WTC11 (cell line): ENCODE data around the gene MMRN1. TPM values are rescaled to one million over a fixed set of nuclear protein-coding genes. Genes with fewer than 3 reads are reported as not detected.

Experiments
- ATAC-seq: fragments of 200-7000 bp; cut with Tn5 transposase; 2 replicates; pipeline ENCODE4 v1.10.0; 2021; ENCODE audit warnings: mild to moderate bottlenecking, moderate library complexity
- CTCF ChIA-PET: fragments of 300-600 bp; sonication (Branson Sonifier 250); formaldehyde crosslinking; loops from one replicate; lab custom pipeline; 2021; ENCODE audit warnings: antibody characterized with exemption; lab: Charles Lee
- POLR2A ChIA-PET: fragments of 350-600 bp; sonication (Branson Sonifier 250); formaldehyde crosslinking; loops from one replicate; lab custom pipeline; 2021; ENCODE audit warnings: antibody characterized with exemption; lab: Charles Lee
- DNase-seq: peaks from one replicate; pipeline ENCODE4 v3.0.0; 2021; ENCODE audit warnings: low spot score
- H3K27ac Mint-ChIP-seq: 2 replicates; pipeline ENCODE4 v1.8.0; 2021; ENCODE audit warnings: mixed read lengths
- H3K27me3 Mint-ChIP-seq: 2 replicates; pipeline ENCODE4 v1.8.0; 2021; ENCODE audit warnings: low read depth, mild to moderate bottlenecking, moderate library complexity, mixed read lengths
- H3K36me3 Mint-ChIP-seq: 2 replicates; pipeline ENCODE4 v1.8.0; 2021; ENCODE audit warnings: mixed read lengths
- H3K4me1 Mint-ChIP-seq: 2 replicates; pipeline ENCODE4 v1.8.0; 2022; ENCODE audit warnings: mixed read lengths
- H3K4me3 Mint-ChIP-seq: 2 replicates; pipeline ENCODE4 v1.8.0; 2021; ENCODE audit warnings: mild to moderate bottlenecking, moderate library complexity, mixed read lengths
- H3K9me3 Mint-ChIP-seq: 2 replicates; pipeline ENCODE4 v1.8.0; 2021; ENCODE audit warnings: mixed read lengths
- CBFB ChIP-seq: sonication (generic); formaldehyde crosslinking; IDR thresholded peaks from 2 replicates; pipeline ENCODE4 v1.8.1; 2022; ENCODE audit warnings: mild to moderate bottlenecking, low read depth, missing genetic modification reagents
- CREB1 ChIP-seq: sonication (generic); formaldehyde crosslinking; IDR thresholded peaks from 2 replicates; pipeline ENCODE4 v1.8.0; 2023; ENCODE audit warnings: mild to moderate bottlenecking, missing genetic modification reagents
- E2F1 ChIP-seq: sonication (generic); formaldehyde crosslinking; IDR thresholded peaks from 2 replicates; pipeline ENCODE4 v1.8.0; 2022; ENCODE audit warnings: mild to moderate bottlenecking, missing genetic modification reagents
- GABPB1 ChIP-seq: sonication (generic); formaldehyde crosslinking; IDR thresholded peaks from 2 replicates; pipeline ENCODE4 v1.8.1; 2023; ENCODE audit warnings: mild to moderate bottlenecking, missing genetic modification reagents
- MXD4 ChIP-seq: fragments of 250-450 bp; sonication (Bioruptor Pico); IDR thresholded peaks from 2 replicates; pipeline ENCODE4 v1.8.0; 2021; ENCODE audit warnings: mild to moderate bottlenecking, moderate library complexity, borderline replicate concordance
- PRRX2 ChIP-seq: fragments of 250-450 bp; sonication (Bioruptor Pico); IDR thresholded peaks from 2 replicates; pipeline ENCODE4 v1.8.0; 2021; ENCODE audit warnings: mild to moderate bottlenecking
- TP53 ChIP-seq: sonication (generic); formaldehyde crosslinking; IDR thresholded peaks from 2 replicates; pipeline ENCODE4 v1.8.1; 2023; ENCODE audit warnings: mild to moderate bottlenecking, missing genetic modification reagents
- ZNF121 ChIP-seq: sonication (generic); formaldehyde crosslinking; IDR thresholded peaks from 2 replicates; pipeline ENCODE4 v1.8.0; 2023; ENCODE audit warnings: missing genetic modification reagents
- ZNF219 ChIP-seq: sonication (generic); formaldehyde crosslinking; IDR thresholded peaks from 2 replicates; pipeline ENCODE4 v1.8.0; 2023; ENCODE audit warnings: missing genetic modification reagents, mild to moderate bottlenecking, borderline replicate concordance
- ZNF423 ChIP-seq: fragments of 250-450 bp; sonication (Bioruptor Pico); IDR thresholded peaks from 2 replicates; pipeline ENCODE4 v2.1.2; 2022; ENCODE audit warnings: mild to moderate bottlenecking, moderate library complexity
- ZNF512 ChIP-seq: sonication (generic); formaldehyde crosslinking; IDR thresholded peaks from 2 replicates; pipeline ENCODE4 v1.8.1; 2022; ENCODE audit warnings: missing genetic modification reagents, borderline replicate concordance
- total RNA-seq: library from RNA; stranded (reverse); gene quantifications from 3 replicates; pipeline ENCODE4 v1.2.3, GENCODE V29; 2021
- TF ChIP-seq, protein P1 (sequence below): sonication (generic); formaldehyde crosslinking; IDR thresholded peaks from 2 replicates; pipeline ENCODE4 v1.8.0; 2023; ENCODE audit warnings: missing genetic modification reagents, mild to moderate bottlenecking, borderline replicate concordance
- TF ChIP-seq, protein P2 (sequence below): fragments of 250-450 bp; sonication (Bioruptor Pico); IDR thresholded peaks from 2 replicates; pipeline ENCODE4 v1.8.0; 2021; ENCODE audit warnings: mild to moderate bottlenecking
- TF ChIP-seq, protein P3 (sequence below): sonication (generic); formaldehyde crosslinking; IDR thresholded peaks from 2 replicates; pipeline ENCODE4 v1.8.1; 2023; ENCODE audit warnings: mild to moderate bottlenecking, missing genetic modification reagents
- TF ChIP-seq, protein P4 (sequence below): sonication (generic); formaldehyde crosslinking; IDR thresholded peaks from 2 replicates; pipeline ENCODE4 v1.8.1; 2023; ENCODE audit warnings: mild to moderate bottlenecking, missing genetic modification reagents, moderate library complexity
- TF ChIP-seq, protein P5 (sequence below): fragments of 250-450 bp; sonication (Bioruptor Pico); conservative IDR thresholded peaks from 2 replicates; pipeline ENCODE4 v1.9.0; 2021; ENCODE audit warnings: mild to moderate bottlenecking

Gene MMRN1
- total RNA-seq, 1 experiment from 2014 or later: not detected

- CTCF ChIA-PET: no interaction called here
- DNase-seq: no peak
- no peak overlapping the region for H3K4me3 Mint-ChIP-seq
- peaks cover 27% of the 10 kb centered on the region for H3K36me3 Mint-ChIP-seq
- peaks cover 3% of the 10 kb centered on the region for H3K27me3 Mint-ChIP-seq
- no peaks in the 10 kb centered on the region for H3K4me1 Mint-ChIP-seq
- H3K9me3 Mint-ChIP-seq: peaks cover 52% of the 10 kb centered on the region
- TF ChIP-seq TP53 (CRISPR knock-in tag) (no peak), ZNF121 (CRISPR knock-in tag) (no peak), ZNF423 (CRISPR knock-in tag) (no peak), ZNF512 (CRISPR knock-in tag) (no peak), CREB1 (no peak), CBFB (CRISPR knock-in tag) (no peak)
- TF ChIP-seq, protein P1, sequence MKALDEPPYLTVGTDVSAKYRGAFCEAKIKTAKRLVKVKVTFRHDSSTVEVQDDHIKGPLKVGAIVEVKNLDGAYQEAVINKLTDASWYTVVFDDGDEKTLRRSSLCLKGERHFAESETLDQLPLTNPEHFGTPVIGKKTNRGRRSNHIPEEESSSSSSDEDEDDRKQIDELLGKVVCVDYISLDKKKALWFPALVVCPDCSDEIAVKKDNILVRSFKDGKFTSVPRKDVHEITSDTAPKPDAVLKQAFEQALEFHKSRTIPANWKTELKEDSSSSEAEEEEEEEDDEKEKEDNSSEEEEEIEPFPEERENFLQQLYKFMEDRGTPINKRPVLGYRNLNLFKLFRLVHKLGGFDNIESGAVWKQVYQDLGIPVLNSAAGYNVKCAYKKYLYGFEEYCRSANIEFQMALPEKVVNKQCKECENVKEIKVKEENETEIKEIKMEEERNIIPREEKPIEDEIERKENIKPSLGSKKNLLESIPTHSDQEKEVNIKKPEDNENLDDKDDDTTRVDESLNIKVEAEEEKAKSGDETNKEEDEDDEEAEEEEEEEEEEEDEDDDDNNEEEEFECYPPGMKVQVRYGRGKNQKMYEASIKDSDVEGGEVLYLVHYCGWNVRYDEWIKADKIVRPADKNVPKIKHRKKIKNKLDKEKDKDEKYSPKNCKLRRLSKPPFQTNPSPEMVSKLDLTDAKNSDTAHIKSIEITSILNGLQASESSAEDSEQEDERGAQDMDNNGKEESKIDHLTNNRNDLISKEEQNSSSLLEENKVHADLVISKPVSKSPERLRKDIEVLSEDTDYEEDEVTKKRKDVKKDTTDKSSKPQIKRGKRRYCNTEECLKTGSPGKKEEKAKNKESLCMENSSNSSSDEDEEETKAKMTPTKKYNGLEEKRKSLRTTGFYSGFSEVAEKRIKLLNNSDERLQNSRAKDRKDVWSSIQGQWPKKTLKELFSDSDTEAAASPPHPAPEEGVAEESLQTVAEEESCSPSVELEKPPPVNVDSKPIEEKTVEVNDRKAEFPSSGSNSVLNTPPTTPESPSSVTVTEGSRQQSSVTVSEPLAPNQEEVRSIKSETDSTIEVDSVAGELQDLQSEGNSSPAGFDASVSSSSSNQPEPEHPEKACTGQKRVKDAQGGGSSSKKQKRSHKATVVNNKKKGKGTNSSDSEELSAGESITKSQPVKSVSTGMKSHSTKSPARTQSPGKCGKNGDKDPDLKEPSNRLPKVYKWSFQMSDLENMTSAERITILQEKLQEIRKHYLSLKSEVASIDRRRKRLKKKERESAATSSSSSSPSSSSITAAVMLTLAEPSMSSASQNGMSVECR (CRISPR knock-in tag): no peak
- TF ChIP-seq, protein P2, sequence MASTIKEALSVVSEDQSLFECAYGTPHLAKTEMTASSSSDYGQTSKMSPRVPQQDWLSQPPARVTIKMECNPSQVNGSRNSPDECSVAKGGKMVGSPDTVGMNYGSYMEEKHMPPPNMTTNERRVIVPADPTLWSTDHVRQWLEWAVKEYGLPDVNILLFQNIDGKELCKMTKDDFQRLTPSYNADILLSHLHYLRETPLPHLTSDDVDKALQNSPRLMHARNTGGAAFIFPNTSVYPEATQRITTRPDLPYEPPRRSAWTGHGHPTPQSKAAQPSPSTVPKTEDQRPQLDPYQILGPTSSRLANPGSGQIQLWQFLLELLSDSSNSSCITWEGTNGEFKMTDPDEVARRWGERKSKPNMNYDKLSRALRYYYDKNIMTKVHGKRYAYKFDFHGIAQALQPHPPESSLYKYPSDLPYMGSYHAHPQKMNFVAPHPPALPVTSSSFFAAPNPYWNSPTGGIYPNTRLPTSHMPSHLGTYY (CRISPR knock-in tag): no peak
- TF ChIP-seq, protein P3, sequence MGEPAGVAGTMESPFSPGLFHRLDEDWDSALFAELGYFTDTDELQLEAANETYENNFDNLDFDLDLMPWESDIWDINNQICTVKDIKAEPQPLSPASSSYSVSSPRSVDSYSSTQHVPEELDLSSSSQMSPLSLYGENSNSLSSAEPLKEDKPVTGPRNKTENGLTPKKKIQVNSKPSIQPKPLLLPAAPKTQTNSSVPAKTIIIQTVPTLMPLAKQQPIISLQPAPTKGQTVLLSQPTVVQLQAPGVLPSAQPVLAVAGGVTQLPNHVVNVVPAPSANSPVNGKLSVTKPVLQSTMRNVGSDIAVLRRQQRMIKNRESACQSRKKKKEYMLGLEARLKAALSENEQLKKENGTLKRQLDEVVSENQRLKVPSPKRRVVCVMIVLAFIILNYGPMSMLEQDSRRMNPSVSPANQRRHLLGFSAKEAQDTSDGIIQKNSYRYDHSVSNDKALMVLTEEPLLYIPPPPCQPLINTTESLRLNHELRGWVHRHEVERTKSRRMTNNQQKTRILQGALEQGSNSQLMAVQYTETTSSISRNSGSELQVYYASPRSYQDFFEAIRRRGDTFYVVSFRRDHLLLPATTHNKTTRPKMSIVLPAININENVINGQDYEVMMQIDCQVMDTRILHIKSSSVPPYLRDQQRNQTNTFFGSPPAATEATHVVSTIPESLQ (CRISPR knock-in tag): no peak
- TF ChIP-seq, protein P4, sequence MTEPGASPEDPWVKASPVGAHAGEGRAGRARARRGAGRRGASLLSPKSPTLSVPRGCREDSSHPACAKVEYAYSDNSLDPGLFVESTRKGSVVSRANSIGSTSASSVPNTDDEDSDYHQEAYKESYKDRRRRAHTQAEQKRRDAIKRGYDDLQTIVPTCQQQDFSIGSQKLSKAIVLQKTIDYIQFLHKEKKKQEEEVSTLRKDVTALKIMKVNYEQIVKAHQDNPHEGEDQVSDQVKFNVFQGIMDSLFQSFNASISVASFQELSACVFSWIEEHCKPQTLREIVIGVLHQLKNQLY (CRISPR knock-in tag): no peak
- TF ChIP-seq, protein P5, sequence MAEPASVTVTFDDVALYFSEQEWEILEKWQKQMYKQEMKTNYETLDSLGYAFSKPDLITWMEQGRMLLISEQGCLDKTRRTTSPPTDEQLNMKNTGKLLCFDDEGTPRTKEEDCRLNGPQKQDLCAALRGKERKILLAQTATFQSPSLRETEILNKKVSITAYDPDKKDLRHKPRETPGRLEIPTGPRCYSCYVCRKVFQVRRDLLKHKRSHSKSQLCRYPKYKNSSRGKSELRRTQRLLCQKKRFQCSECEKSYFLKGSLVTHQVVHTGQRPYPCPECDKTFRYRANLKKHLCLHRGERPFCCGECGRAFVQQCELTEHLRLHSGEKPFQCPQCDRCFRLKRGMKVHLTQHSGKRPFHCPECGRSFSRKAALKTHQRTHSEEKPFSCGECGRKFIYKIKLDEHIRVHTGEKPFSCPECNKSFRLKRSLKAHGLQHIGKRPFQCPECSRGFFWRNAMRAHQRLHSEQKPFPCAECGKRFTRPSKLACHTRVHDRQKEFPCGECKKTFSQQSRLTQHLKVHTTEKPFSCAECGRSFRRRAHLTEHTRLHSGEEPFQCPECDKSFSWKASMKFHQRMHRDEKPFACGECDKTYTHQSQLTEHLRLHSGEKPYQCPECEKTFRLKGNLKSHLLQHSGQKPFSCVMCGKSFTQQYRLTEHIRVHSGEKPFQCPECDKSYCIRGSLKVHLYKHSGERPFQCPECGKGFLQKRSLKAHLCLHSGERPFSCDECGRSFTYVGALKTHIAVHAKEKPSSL (CRISPR knock-in tag): no peak
- TF ChIP-seq, all 79 proteins: peak for 0
- POLR2A ChIA-PET: no interaction called here
- no peak overlapping the region for H3K27ac Mint-ChIP-seq
- ATAC-seq: no peak
Observed at GRCh38 chr4:89855236-89855635, 39.4 kb upstream of the MMRN1 start.

DNA sequence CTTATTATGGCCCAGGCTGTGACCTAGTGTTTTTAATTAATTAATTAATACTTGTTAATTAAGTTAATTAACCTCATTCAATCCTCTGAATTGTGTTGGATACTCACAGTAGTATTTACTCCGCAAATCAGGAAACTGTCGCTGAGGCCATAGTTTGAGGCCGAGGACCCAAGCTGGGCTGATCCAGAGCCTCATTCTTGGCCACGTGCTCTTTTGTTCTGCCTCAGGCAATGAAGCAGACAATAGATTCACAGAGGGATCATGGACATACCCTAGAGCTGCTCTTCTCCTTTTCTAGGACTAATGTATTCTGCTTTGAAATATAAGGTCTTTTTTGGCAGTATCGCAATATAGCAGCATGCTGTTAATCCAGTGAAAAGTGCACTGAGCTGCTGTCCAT lies 33.7 kb upstream of the MMRN1 start:
- TF ChIP-seq PRRX2 (CRISPR knock-in tag): no peak
- no peak for TF ChIP-seq MXD4 (CRISPR knock-in tag)
- TF ChIP-seq E2F1 (CRISPR knock-in tag): no peak
- TF ChIP-seq ZNF219 (CRISPR knock-in tag): no peak
- TF ChIP-seq GABPB1 (CRISPR knock-in tag): no peak
- Mint-ChIP-seq H3K4me3 (no peak overlapping the region), H3K36me3 (peaks cover 11% of the 10 kb centered on the region), H3K27ac (no peak overlapping the region), H3K9me3 (peaks cover 21% of the 10 kb centered on the region), H3K4me1 (no peaks in the 10 kb centered on the region), H3K27me3 (peaks cover 3% of the 10 kb centered on the region; the same call in 1 of the 2 replicates)
- no peak for DNase-seq
- ATAC-seq: no peak
- POLR2A ChIA-PET: no interaction called here
- CTCF ChIA-PET: no interaction called here
